OCI-LY3 (cell line): ENCODE measurements around the gene NFATC3.

Experiments
- CTCF ChIP-seq: fragments of 200-600, 300-600 bp; sonication (generic); IDR thresholded peaks from 2 replicates; pipeline ENCODE4 v1.5.1; 2014; ENCODE audit warnings: antibody characterized with exemption, low read length, low read depth
- EZH2phosphoT487 ChIP-seq: fragments of 200-600 bp; shearing (Covaris generic); IDR thresholded peaks from 2 replicates; pipeline ENCODE4 v1.6.1; 2018; ENCODE audit warnings: antibody characterized with exemption, mixed run types, low read depth

- TF ChIP-seq CTCF (no peak), EZH2phosphoT487 (no peak)
These were observed 140.9 kb downstream of the NFATC3 start for GRCh38 chr16:68226116-68226515.
